Mucosa of stomach (tissue), 1 donor: ENCODE data around the gene HOXC10.
A peak's percentile ranks its signal among the peaks of the same experiment; 100 is the strongest.

Source experiments
- H3K27me3 ChIP-seq: one replicate; pipeline ENCODE4 v1.7.0; 2013; ENCODE audit warnings: mild to moderate bottlenecking, low read length; ENCODE audit not compliant: control insufficient read depth, insufficient read depth
- H3K36me3 ChIP-seq: one replicate; pipeline ENCODE4 v1.7.0; 2013; ENCODE audit warnings: low read length; ENCODE audit not compliant: control insufficient read depth, insufficient read depth
- H3K4me1 ChIP-seq: one replicate; pipeline ENCODE4 v1.7.0; 2013; ENCODE audit warnings: mild to moderate bottlenecking, low read length; ENCODE audit not compliant: control insufficient read depth, insufficient read depth
- H3K4me3 ChIP-seq: one replicate; pipeline ENCODE4 v1.7.0; 2013; ENCODE audit warnings: low read length
- H3K9ac ChIP-seq: one replicate; pipeline ENCODE4 v1.7.0; 2013; ENCODE audit warnings: mild to moderate bottlenecking, low read length, moderate library complexity
- H3K9me3 ChIP-seq: one replicate; pipeline ENCODE4 v1.7.0; 2013; ENCODE audit warnings: mild to moderate bottlenecking, low read length, moderate library complexity; ENCODE audit not compliant: control insufficient read depth
- donor health status: Pancreatic carcinoma.

The HOXC10 gene

DNA sequence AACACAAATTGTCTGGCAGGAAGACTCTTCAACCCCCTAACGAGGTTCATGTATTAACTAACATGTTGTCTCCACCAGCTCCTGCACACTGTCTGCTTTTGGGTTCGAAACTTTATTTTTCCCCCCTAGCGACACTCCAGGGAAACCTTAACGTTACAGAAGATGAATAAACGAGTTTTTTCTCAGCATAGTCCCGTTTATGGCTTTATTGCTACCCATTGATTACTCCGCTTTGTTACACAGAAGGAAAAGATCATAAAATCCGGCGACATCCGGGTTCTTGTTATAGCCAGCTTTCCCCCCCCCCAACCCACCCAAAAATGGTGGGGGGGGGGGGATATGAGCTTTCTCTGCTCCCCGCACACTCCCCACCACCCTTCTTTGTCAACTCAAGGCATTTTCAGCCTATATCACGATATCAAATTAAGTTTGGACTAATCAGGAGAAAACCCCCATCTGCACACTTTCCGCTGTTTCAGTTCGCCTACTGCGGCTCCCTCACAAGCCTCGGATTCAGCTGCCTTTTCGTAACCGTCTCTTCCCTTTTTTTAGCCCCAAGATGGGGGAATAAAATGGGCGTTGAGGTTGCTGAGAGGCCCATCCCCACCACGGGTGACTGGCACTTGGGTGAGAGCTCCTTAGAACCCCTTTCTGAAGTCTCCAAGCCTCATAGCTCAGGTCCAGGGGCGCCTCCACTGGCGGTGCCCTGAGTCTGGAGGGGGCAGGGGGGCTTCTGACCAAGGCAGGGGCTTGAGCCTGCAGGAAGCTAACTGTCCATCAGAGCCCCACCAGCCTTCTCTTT, 41.9 kb downstream of the HOXC10 start:
- H3K4me1 ChIP-seq: no peaks in the 10 kb centered on the region
- no peak overlapping the region for H3K9ac ChIP-seq
- no peak overlapping the region for H3K4me3 ChIP-seq
- no peaks in the 10 kb centered on the region for H3K9me3 ChIP-seq
- H3K36me3 ChIP-seq: no peaks in the 10 kb centered on the region
- peaks cover 97% of the 10 kb centered on the region for H3K27me3 ChIP-seq

DNA sequence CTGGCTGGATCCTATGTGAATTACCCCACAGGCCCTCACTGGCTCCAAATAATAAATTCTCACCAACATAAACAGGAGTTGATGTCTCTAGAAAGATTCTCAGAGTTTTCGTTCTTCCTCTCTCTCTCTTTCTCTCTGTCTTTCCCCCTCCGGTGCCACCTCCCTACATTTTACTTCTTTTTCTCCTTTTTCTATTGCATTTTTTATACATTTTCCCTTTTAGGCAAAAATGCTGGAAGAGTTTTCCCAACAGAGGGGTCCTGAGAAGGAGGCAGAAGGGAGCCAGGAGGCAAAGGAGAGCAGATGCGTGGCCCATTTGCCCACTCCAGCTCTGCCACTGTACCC, 42.5 kb downstream of the HOXC10 start:
- Histone ChIP-seq H3K36me3 (no peaks in the 10 kb centered on the region), H3K4me1 (no peaks in the 10 kb centered on the region), H3K4me3 (no peak overlapping the region), H3K9ac (no peak overlapping the region), H3K9me3 (no peaks in the 10 kb centered on the region), H3K27me3 (peaks cover 97% of the 10 kb centered on the region)

DNA sequence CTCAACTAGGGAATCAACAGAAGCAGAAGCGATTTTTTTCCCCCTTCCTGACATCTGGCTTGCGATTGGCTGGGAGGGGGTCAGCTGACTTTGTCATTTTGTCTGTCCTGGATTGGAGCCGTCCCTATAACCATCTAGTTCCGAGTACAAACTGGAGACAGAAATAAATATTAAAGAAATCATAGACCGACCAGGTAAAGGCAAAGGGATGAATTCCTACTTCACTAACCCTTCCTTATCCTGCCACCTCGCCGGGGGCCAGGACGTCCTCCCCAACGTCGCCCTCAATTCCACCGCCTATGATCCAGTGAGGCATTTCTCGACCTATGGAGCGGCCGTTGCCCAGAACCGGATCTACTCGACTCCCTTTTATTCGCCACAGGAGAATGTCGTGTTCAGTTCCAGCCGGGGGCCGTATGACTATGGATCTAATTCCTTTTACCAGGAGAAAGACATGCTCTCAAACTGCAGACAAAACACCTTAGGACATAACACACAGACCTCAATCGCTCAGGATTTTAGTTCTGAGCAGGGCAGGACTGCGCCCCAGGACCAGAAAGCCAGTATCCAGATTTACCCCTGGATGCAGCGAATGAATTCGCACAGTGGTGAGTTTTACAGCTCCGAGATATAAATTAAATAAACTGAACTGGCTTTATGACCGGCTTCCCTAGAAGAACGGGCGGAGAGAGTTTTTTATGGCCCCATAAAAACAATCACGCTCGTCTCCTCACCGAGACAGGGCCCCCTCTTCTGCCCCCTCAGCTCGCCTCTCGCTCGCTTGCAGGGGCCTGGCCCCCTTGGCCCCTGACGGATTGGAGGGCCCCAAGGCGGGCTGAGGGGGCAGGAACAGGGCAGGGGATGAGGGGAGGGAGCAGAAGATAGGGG, 43.6 kb downstream of the HOXC10 start, which contains the start of gene HOXC6:
TSS of gene HOXC6 (plus strand) at position 127 of the 888 bp plus-strand sequence. CDS start at position 209, 82 bp downstream.
- Histone ChIP-seq H3K27me3 (peaks cover 96% of the 10 kb centered on the region), H3K4me1 (peaks cover 9% of the 10 kb centered on the region), H3K4me3 (no peak within 1 kb of the TSS), H3K9me3 (no peaks in the 10 kb centered on the region), H3K36me3 (no peaks in the 10 kb centered on the region), H3K9ac (no peak within 1 kb of the TSS)

DNA sequence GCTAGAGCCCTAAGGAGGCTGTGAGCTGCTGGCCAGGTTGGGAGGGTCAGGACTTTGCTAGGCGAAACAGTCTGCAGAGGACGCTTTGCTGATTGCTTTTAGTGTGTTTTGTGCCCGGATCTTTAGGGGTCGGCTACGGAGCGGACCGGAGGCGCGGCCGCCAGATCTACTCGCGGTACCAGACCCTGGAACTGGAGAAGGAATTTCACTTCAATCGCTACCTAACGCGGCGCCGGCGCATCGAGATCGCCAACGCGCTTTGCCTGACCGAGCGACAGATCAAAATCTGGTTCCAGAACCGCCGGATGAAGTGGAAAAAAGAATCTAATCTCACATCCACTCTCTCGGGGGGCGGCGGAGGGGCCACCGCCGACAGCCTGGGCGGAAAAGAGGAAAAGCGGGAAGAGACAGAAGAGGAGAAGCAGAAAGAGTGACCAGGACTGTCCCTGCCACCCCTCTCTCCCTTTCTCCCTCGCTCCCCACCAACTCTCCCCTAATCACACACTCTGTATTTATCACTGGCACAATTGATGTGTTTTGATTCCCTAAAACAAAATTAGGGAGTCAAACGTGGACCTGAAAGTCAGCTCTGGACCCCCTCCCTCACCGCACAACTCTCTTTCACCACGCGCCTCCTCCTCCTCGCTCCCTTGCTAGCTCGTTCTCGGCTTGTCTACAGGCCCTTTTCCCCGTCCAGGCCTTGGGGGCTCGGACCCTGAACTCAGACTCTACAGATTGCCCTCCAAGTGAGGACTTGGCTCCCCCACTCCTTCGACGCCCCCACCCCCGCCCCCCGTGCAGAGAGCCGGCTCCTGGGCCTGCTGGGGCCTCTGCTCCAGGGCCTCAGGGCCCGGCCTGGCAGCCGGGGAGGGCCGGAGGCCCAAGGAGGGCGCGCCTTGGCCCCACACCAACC, 44.8 kb downstream of the HOXC10 start:
- H3K9me3 ChIP-seq: no peaks in the 10 kb centered on the region
- H3K36me3 ChIP-seq: no peaks in the 10 kb centered on the region
- H3K27me3 ChIP-seq: peaks cover 92% of the 10 kb centered on the region
- H3K9ac ChIP-seq: no peak overlapping the region
- H3K4me1 ChIP-seq: peaks cover 15% of the 10 kb centered on the region
- no peak overlapping the region for H3K4me3 ChIP-seq

DNA sequence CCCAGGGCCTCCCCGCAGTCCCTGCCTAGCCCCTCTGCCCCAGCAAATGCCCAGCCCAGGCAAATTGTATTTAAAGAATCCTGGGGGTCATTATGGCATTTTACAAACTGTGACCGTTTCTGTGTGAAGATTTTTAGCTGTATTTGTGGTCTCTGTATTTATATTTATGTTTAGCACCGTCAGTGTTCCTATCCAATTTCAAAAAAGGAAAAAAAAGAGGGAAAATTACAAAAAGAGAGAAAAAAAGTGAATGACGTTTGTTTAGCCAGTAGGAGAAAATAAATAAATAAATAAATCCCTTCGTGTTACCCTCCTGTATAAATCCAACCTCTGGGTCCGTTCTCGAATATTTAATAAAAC, 45.5 kb downstream of the HOXC10 start:
- H3K9me3 ChIP-seq: no peaks in the 10 kb centered on the region
- H3K9ac ChIP-seq: no peak overlapping the region
- H3K4me3 ChIP-seq: no peak overlapping the region
- H3K4me1 ChIP-seq: peaks cover 15% of the 10 kb centered on the region
- H3K36me3 ChIP-seq: no peaks in the 10 kb centered on the region
- peaks cover 89% of the 10 kb centered on the region for H3K27me3 ChIP-seq

DNA sequence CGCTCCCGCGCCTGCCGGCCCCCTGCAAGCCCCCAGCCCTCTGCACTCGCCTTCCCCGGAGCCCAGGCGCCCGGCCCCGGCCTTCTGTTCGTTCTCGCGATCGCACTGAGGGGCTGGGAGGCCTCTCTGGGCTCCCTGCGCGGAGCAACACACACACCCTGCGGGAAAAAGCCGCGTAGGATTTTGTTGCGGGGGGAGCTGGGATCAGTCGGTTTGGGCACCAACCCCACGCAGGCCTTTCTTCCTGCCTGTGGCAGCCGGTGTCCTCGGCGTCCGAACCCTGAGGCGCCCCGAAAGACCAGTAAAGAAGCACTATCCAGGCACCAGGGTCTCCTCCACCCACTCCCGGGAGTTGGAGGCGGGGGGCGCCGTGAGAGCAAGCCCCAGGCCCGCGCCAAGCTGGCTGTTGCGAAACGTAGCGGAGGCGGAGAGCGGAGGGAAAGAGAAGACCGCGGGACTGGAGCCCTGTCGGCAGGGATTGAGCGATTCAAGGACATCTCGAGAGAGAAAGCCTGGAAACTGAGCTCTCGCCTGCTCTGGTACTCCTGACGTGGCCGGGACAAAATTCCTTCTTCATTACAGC, 46.0 kb downstream of the HOXC10 start:
- H3K36me3 ChIP-seq: no peaks in the 10 kb centered on the region
- no peak overlapping the region for H3K9ac ChIP-seq
- peaks cover 88% of the 10 kb centered on the region for H3K27me3 ChIP-seq
- no peak overlapping the region for H3K4me3 ChIP-seq
- peaks cover 15% of the 10 kb centered on the region for H3K4me1 ChIP-seq
- no peaks in the 10 kb centered on the region for H3K9me3 ChIP-seq

DNA sequence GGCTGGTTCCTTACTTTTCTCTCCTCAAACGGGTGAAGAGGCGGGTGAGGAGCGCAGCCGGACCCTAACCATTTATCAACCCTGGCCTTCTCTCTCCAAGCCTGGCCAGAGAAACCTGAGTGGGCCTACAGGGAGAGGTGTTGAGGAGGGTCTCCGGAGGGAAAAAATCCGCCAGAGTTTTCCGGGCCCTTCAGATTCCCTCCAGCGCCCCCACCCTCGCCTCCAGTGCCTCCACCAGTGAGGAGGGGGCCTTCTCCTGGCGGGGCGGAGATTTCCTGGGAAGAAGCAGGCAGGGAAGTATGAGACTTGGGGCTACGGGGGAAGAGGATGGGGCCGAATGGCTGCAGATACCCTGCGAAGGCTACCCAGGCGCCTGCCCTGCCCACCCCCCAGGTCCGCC, 46.5 kb downstream of the HOXC10 start:
- Histone ChIP-seq H3K4me3 (no peak overlapping the region), H3K36me3 (no peaks in the 10 kb centered on the region), H3K9ac (no peak overlapping the region), H3K27me3 (peaks cover 83% of the 10 kb centered on the region), H3K4me1 (peaks cover 15% of the 10 kb centered on the region), H3K9me3 (no peaks in the 10 kb centered on the region)

DNA sequence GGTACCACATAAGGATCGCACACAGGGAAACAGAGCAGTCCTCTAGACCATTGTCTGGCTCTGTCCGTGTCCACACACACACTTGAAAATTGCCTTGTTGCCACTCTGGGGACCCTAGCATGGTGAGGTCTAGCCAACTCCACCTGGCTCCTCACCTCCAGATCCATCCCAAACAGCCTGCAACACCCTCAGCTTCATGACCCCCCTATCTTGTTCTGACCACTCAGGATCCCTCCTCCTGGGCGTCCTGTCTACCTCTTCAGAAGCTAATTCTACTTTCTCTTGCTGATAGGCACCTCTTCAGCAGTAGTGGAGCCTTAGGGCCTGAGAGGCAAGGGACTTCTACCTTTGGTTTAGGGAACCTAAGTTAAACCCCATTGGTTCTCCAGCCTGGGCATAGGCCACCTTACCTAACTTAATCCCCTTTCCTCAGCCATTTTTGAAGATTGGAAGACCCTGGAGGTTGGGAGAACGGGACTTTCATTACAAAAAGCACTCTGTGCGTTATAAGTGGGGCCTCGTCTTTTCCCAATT, 47.2 kb downstream of the HOXC10 start:
- H3K9ac ChIP-seq: no peak overlapping the region
- no peak overlapping the region for H3K4me3 ChIP-seq
- H3K36me3 ChIP-seq: no peaks in the 10 kb centered on the region
- H3K9me3 ChIP-seq: no peaks in the 10 kb centered on the region
- H3K27me3 ChIP-seq: peaks cover 76% of the 10 kb centered on the region
- peaks cover 15% of the 10 kb centered on the region for H3K4me1 ChIP-seq

DNA sequence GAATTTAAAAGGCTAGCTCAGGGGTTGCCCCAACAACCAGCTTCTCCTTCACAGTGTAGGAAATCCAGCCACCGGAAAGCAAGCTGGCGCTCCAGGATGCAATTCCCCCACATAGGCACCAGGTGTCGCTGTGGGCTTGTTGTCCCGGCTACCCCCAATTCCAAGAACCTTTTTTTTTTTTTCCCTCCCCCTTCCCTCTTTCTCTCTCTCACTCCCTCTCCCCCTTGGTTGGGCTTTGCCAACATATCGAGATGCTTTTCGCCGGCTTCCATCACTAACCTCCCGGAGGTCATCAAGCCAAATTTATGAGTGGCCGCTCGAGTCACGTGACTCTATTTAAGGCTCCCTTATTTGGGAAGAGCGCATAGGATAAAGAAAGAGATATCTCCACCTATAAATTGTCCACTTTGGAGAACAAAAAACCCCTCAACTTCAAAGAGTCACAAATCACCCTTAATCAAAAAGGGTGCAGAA, 47.7 kb downstream of the HOXC10 start, which contains the start of gene HOXC5:
TSS of gene HOXC5 (plus strand) at position 424 of the 474 bp plus-strand sequence. CDS start 73 bp downstream, outside the sequence.
- H3K9me3 ChIP-seq: no peaks in the 10 kb centered on the region
- peak within 1 kb of the TSS; percentile 23 for H3K4me3 ChIP-seq
- peaks cover 71% of the 10 kb centered on the region for H3K27me3 ChIP-seq
- H3K36me3 ChIP-seq: no peaks in the 10 kb centered on the region
- H3K4me1 ChIP-seq: peaks cover 15% of the 10 kb centered on the region
- H3K9ac ChIP-seq: peak within 1 kb of the TSS; percentile 42

DNA sequence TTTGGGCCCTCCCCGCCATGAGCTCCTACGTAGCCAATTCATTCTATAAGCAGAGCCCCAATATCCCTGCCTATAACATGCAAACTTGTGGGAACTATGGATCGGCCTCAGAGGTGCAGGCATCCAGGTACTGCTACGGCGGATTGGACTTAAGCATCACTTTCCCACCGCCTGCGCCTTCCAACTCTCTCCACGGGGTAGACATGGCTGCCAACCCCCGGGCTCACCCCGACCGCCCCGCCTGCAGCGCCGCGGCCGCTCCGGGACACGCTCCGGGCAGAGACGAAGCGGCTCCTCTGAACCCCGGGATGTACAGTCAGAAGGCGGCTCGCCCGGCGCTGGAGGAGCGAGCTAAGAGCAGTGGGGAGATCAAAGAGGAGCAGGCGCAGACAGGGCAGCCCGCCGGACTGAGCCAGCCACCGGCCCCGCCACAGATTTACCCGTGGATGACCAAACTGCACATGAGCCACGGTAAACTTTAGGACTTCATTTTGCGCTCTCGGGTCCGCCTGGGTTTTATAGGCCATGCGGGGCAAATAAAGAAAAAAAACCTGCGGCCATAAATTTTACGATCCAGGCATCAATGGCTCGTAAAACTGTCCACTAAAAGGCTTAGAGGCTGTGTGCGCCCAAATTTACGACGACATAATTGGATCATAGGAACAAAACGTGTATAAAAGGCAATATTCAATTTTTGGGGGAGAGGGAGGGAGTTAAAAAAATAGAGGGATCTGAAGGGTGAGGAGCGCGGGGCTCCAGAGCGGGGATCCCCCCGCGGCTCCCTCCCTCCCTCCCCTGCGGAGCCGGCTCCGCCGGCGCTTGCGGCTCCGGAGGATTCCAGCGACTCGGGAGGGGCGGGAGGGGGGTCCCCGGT, 48.4 kb downstream of the HOXC10 start:
- H3K4me1 ChIP-seq: peaks cover 15% of the 10 kb centered on the region
- H3K27me3 ChIP-seq: peaks cover 65% of the 10 kb centered on the region

More for the DNA sequence above, 48.4 kb downstream of the HOXC10 start:
- H3K36me3 ChIP-seq: no peaks in the 10 kb centered on the region
- H3K9ac ChIP-seq: peak overlapping the region; percentile 42
- peak overlapping the region; percentile 23 for H3K4me3 ChIP-seq
- no peaks in the 10 kb centered on the region for H3K9me3 ChIP-seq
